ENCODE data around the gene PDE2A. TPM values are rescaled to one million over a fixed set of nuclear protein-coding genes. Genes with fewer than 3 reads are reported as not detected.

The PDE2A gene
- total RNA-seq, 1 donor: 0.36 TPM

GRCh38 chr11:72648384-72649136, 25.7 kb downstream of the PDE2A start:
- TF ChIP-seq CTCF (IDR thresholded peaks at IDR 0.05; ENCODE audit: extremely low read depth, low read depth, low read length): no peak
- DNase-seq (ENCODE audit: insufficient read length, low spot score, missing footprints): no peak

GRCh38 chr11:72647882-72648281, 26.3 kb downstream of the PDE2A start:
- DNase-seq (ENCODE audit: insufficient read length, low spot score, missing footprints): no peak
- TF ChIP-seq CTCF (IDR thresholded peaks at IDR 0.05; ENCODE audit: extremely low read depth, low read depth, low read length): no peak
- Histone ChIP-seq H3K36me3 (ENCODE audit: insufficient read depth, low read length) (no peaks in the 10 kb centered on the region), H3K4me1 (ENCODE audit: insufficient read depth, low read length) (no peaks in the 10 kb centered on the region), H3K9me3 (ENCODE audit: low read depth, low read length) (no peaks in the 10 kb centered on the region), H3K27me3 (ENCODE audit: insufficient read depth, low read length) (peaks cover 7% of the 10 kb centered on the region), H3K27ac (ENCODE audit: low read depth, low read length) (no peak overlapping the region), H3K4me2 (ENCODE audit: insufficient read depth, low read length) (no peak overlapping the region), H3K4me3 (ENCODE audit: insufficient read depth, low read length) (no peak overlapping the region), H3K79me2 (ENCODE audit: insufficient read depth, low read length) (no peaks in the 10 kb centered on the region), H4K20me1 (ENCODE audit: insufficient read depth, low read length) (no peaks in the 10 kb centered on the region), H2AFZ (ENCODE audit: low read length) (no peak overlapping the region)

More at GRCh38 chr11:72648384-72649136, 25.7 kb downstream of the PDE2A start:
- H3K4me2 ChIP-seq (ENCODE audit: insufficient read depth, low read length): no peak overlapping the region
- no peaks in the 10 kb centered on the region for H3K79me2 ChIP-seq (ENCODE audit: insufficient read depth, low read length)
- H3K36me3 ChIP-seq (ENCODE audit: insufficient read depth, low read length): no peaks in the 10 kb centered on the region
- H3K4me1 ChIP-seq (ENCODE audit: insufficient read depth, low read length): no peaks in the 10 kb centered on the region
- no peak overlapping the region for H2AFZ ChIP-seq (ENCODE audit: low read length)
- no peaks in the 10 kb centered on the region for H3K9me3 ChIP-seq (ENCODE audit: low read depth, low read length)
- no peaks in the 10 kb centered on the region for H4K20me1 ChIP-seq (ENCODE audit: insufficient read depth, low read length)
- peaks cover 7% of the 10 kb centered on the region for H3K27me3 ChIP-seq (ENCODE audit: insufficient read depth, low read length)
- H3K27ac ChIP-seq (ENCODE audit: low read depth, low read length): no peak overlapping the region
- H3K4me3 ChIP-seq (ENCODE audit: insufficient read depth, low read length): no peak overlapping the region

- H3K27me3 ChIP-seq (ENCODE audit: insufficient read depth, low read length): peaks cover 13% of the 10 kb centered on the region
- H3K4me2 ChIP-seq (ENCODE audit: insufficient read depth, low read length): no peak overlapping the region
- H3K79me2 ChIP-seq (ENCODE audit: insufficient read depth, low read length): no peaks in the 10 kb centered on the region
- H3K36me3 ChIP-seq (ENCODE audit: insufficient read depth, low read length): no peaks in the 10 kb centered on the region
- DNase-seq (ENCODE audit: insufficient read length, low spot score, missing footprints): peak; percentile 92
- no peak for TF ChIP-seq CTCF (IDR thresholded peaks at IDR 0.05; ENCODE audit: extremely low read depth, low read depth, low read length)
- no peaks in the 10 kb centered on the region for H3K9me3 ChIP-seq (ENCODE audit: low read depth, low read length)
- H4K20me1 ChIP-seq (ENCODE audit: insufficient read depth, low read length): no peaks in the 10 kb centered on the region
- H3K4me3 ChIP-seq (ENCODE audit: insufficient read depth, low read length): no peak overlapping the region
- no peak overlapping the region for H3K27ac ChIP-seq (ENCODE audit: low read depth, low read length)
- no peak overlapping the region for H2AFZ ChIP-seq (ENCODE audit: low read length)
- H3K4me1 ChIP-seq (ENCODE audit: insufficient read depth, low read length): peaks cover 3% of the 10 kb centered on the region
These were observed 27.8 kb downstream of the PDE2A start for GRCh38 chr11:72646472-72646871.

- Histone ChIP-seq H2AFZ (ENCODE audit: low read length) (no peak overlapping the region), H3K9me3 (ENCODE audit: low read depth, low read length) (no peaks in the 10 kb centered on the region)
- DNase-seq (ENCODE audit: insufficient read length, low spot score, missing footprints): no peak
These were observed 28.2 kb downstream of the PDE2A start for GRCh38 chr11:72646024-72646423.

More at GRCh38 chr11:72646024-72646423, 28.2 kb downstream of the PDE2A start:
- no peak overlapping the region for H3K4me3 ChIP-seq (ENCODE audit: insufficient read depth, low read length)
- H3K27ac ChIP-seq (ENCODE audit: low read depth, low read length): no peak overlapping the region
- no peaks in the 10 kb centered on the region for H4K20me1 ChIP-seq (ENCODE audit: insufficient read depth, low read length)
- H3K4me2 ChIP-seq (ENCODE audit: insufficient read depth, low read length): no peak overlapping the region
- no peaks in the 10 kb centered on the region for H3K79me2 ChIP-seq (ENCODE audit: insufficient read depth, low read length)
- TF ChIP-seq CTCF (IDR thresholded peaks at IDR 0.05; ENCODE audit: extremely low read depth, low read depth, low read length): no peak
- no peaks in the 10 kb centered on the region for H3K36me3 ChIP-seq (ENCODE audit: insufficient read depth, low read length)
- H3K27me3 ChIP-seq (ENCODE audit: insufficient read depth, low read length): peaks cover 13% of the 10 kb centered on the region
- H3K4me1 ChIP-seq (ENCODE audit: insufficient read depth, low read length): peaks cover 3% of the 10 kb centered on the region
